Brain microvascular endothelial cell (primary cell): ENCODE results near the gene KLF13.

Experiments
- DNase-seq: peaks from one replicate; pipeline ENCODE4 v3.0.0-alpha.2; 2020
- H3K27ac ChIP-seq: fragments of 250-450 bp; sonication (Bioruptor Pico); 2 replicates; pipeline ENCODE4 v1.5.1; 2020; ENCODE audit warnings: mild to moderate bottlenecking, moderate library complexity
- H3K27me3 ChIP-seq: fragments of 250-450 bp; sonication (Bioruptor Pico); replicated peaks from 2 replicates; pipeline ENCODE4 v1.5.1; 2020; ENCODE audit warnings: mild to moderate bottlenecking
- H3K36me3 ChIP-seq: fragments of 250-450 bp; sonication (Bioruptor Pico); replicated peaks from 2 replicates; pipeline ENCODE4 v1.5.1; 2020; ENCODE audit warnings: mild to moderate bottlenecking
- H3K4me3 ChIP-seq: 2 replicates; pipeline ENCODE4 v1.5.1; 2011; ENCODE audit warnings: low read depth, mild to moderate bottlenecking, control low read depth, low read length, moderate library complexity
- CTCF ChIP-seq: IDR thresholded peaks from 2 replicates; pipeline ENCODE4 v1.5.1; 2011; ENCODE audit warnings: low read depth, mild to moderate bottlenecking, moderate library complexity, low read length, control low read depth, inconsistent platforms; ENCODE audit errors: missing control alignments
- in situ Hi-C: cut with HindIII; loops from 2 replicates; pipeline ENCODE4 v1.10.0; 2017; ENCODE audit warnings: low sequenced_read_pairs, low pct_ligation_motif_present

Gene KLF13

GRCh38 chr15:31322504-31322903 lies 4.1 kb upstream of the KLF13 start:
- Histone ChIP-seq H3K36me3 (no peaks in the 10 kb centered on the region), H3K4me3 (no peak overlapping the region), H3K27ac (no peak overlapping the region), H3K27me3 (peaks cover 2% of the 10 kb centered on the region)
- in situ Hi-C loops: loop anchor here (25.0 kb wide), 1 partner anchor 110 kb away; no protein-coding TSS in a partner anchor
- DNase-seq: no peak
- no peak for TF ChIP-seq CTCF

DNA sequence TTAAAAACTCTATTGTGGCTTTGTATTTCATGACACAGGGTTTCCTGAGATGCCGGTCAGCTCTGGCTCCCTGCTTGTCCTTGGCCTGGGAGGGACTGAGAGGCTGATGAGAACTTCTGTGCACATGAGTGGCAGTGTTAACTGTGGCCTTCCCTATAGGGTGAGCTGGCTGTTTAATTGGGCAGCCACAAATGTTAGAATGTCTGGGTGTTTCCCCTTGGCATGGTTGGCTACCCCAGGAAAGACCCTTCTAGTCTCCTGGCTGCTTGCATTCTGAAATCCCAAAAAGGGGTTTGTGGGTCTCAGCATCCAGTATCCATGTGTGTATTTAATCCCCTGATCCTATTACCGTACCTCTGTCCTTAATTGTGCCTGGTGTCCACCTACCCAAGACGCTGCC lies 3.0 kb upstream of the KLF13 start:
- in situ Hi-C loops: loop anchor here (25.0 kb wide), 1 partner anchor 111 kb away; no protein-coding TSS in a partner anchor
- DNase-seq: no peak
- Histone ChIP-seq H3K27me3 (no peaks in the 10 kb centered on the region), H3K4me3 (no peak overlapping the region), H3K36me3 (no peaks in the 10 kb centered on the region), H3K27ac (no peak overlapping the region)
- TF ChIP-seq CTCF: no peak

DNA sequence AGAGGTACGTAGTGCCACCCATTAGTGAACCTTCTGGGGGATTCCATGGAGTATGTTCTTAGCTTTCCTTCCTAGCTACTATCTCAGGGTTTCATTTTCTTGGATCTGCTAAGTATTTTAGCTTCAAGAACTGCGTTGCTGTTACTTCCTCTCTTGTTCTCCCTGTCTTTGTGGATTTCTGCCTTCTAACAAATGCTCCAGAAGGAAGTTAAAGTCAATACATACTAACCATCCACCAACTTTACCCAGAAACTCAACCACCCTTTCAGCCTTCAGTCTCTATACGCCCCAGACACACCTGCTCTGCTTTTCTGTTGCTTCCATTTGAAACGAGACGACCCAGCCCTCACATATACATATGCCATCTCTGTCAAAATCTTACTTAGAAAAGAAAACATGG lies 2.4 kb upstream of the KLF13 start:
- no peak for DNase-seq
- no peaks in the 10 kb centered on the region for H3K36me3 ChIP-seq
- in situ Hi-C loops: loop anchor here (25.0 kb wide), 1 partner anchor 112 kb away; no protein-coding TSS in a partner anchor
- no peak for TF ChIP-seq CTCF
- H3K27me3 ChIP-seq: no peaks in the 10 kb centered on the region
- H3K27ac ChIP-seq: no peak overlapping the region
- H3K4me3 ChIP-seq: no peak overlapping the region

GRCh38 chr15:31324806-31325594 lies 1.6 kb upstream of the KLF13 start:
- no peak for DNase-seq
- H3K27ac ChIP-seq: no peak overlapping the region
- H3K27me3 ChIP-seq: no peaks in the 10 kb centered on the region
- peak overlapping the region; percentile 65 for H3K4me3 ChIP-seq
- in situ Hi-C loops: loop anchor here (25.0 kb wide), 1 partner anchor 113 kb away; no protein-coding TSS in a partner anchor
- TF ChIP-seq CTCF: no peak
- H3K36me3 ChIP-seq: no peaks in the 10 kb centered on the region

GRCh38 chr15:31325595-31326155 lies 960 bp upstream of the KLF13 start:
- no peaks in the 10 kb centered on the region for H3K36me3 ChIP-seq
- no peak for TF ChIP-seq CTCF
- peak overlapping the region; percentile 90 for H3K27ac ChIP-seq
- H3K27me3 ChIP-seq: no peaks in the 10 kb centered on the region
- no peak for DNase-seq
- in situ Hi-C loops: no loop called here
- peak overlapping the region; percentile 65 for H3K4me3 ChIP-seq
